ENCODE measurements around the gene C1QTNF12.

DNA sequence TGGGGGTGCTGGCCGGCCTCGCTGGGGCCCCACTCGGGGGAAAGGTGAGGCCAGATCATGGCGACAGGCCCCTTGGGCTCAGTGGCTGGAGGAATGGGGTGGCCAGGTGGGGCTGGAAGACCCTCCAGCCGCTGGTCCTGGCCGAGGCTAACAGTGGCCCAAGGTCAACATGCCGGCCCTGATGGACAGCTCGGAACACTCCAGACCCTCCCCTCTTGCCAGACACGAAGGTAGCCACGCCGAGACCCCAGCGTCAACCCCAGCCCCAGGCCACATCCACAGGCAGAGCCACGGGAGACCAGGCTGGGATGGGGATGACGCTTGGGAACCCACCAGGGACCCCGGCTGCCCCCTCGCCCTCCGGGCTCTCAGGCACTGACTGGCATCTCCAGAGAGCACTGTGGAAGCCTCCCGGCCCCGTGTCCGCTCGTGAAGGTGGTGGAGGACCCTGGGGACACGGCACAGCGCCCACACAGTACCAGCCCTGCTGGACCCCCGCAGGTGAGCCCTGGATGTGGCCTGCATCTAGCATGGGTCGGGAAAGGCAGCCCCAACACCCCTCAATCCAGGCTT lies 905 bp upstream of the C1QTNF12 start:
- TF ChIP-seq, protein P1, sequence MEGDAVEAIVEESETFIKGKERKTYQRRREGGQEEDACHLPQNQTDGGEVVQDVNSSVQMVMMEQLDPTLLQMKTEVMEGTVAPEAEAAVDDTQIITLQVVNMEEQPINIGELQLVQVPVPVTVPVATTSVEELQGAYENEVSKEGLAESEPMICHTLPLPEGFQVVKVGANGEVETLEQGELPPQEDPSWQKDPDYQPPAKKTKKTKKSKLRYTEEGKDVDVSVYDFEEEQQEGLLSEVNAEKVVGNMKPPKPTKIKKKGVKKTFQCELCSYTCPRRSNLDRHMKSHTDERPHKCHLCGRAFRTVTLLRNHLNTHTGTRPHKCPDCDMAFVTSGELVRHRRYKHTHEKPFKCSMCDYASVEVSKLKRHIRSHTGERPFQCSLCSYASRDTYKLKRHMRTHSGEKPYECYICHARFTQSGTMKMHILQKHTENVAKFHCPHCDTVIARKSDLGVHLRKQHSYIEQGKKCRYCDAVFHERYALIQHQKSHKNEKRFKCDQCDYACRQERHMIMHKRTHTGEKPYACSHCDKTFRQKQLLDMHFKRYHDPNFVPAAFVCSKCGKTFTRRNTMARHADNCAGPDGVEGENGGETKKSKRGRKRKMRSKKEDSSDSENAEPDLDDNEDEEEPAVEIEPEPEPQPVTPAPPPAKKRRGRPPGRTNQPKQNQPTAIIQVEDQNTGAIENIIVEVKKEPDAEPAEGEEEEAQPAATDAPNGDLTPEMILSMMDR (IDR thresholded peaks at IDR 0.05; ENCODE audit: low read length): no peak
- no peak for TF ChIP-seq EZH2 (IDR thresholded peaks at IDR 0.05; ENCODE audit: borderline replicate concordance, low read length)

All from OCI-LY1 (cell line).